ENCODE data around the gene CDPF1.

CDPF1 gene

DNA sequence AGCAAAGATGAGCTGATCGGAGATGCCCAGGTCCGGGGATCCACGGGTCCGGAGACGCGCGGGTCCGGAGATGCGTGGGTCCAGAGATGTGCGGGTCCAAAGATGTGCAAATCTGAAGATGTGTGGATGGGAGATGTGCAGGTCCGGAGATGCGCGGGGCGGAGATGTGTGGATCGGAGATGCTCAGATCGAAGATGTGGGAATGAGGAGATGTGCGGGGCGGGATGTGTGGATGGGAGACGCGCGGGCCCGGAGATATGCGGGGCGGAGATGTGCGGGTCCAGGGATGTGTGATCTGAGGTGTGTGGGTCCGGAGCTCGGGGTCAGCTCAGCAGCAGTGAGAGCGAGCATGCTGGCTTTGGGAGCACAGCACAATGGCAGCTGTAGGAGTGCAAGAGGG is 35.5 kb downstream of the CDPF1 start:
- TF ChIP-seq ZFX (IDR thresholded peaks at IDR 0.05): no peak
- TF ChIP-seq CTCF (conservative IDR thresholded peaks at IDR 0.05): no peak
- H3K27ac ChIP-seq: no peak overlapping the region

DNA sequence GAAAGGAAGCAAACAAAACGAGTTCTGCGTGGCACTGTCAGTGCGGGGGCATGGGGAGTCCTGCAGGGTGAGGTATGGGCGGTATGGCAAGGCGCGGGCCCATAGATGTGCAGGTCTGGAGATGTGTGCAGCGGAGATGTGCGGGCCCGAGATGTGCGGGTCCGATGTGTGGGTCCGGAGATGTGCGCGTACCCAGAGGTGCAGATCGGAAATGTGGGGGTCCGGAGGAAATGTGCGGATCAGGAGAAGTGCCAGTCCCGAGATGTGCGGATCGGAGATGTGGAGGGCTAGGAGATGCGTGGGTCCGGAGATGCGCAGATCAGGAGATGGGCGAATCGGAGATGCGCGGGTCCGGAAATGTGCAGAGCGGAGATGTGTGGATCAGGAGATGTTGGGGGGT is 35.9 kb downstream of the CDPF1 start:
- no peak for TF ChIP-seq ZFX (IDR thresholded peaks at IDR 0.05)
- TF ChIP-seq CTCF (conservative IDR thresholded peaks at IDR 0.05): no peak
- H3K27ac ChIP-seq: no peak overlapping the region

- H3K27ac ChIP-seq: no peak overlapping the region
- no peak for TF ChIP-seq ZFX (IDR thresholded peaks at IDR 0.05)
- no peak for TF ChIP-seq CTCF (conservative IDR thresholded peaks at IDR 0.05)
Measured at GRCh38 chr22:46213052-46213451, 37.0 kb downstream of the CDPF1 start.

DNA sequence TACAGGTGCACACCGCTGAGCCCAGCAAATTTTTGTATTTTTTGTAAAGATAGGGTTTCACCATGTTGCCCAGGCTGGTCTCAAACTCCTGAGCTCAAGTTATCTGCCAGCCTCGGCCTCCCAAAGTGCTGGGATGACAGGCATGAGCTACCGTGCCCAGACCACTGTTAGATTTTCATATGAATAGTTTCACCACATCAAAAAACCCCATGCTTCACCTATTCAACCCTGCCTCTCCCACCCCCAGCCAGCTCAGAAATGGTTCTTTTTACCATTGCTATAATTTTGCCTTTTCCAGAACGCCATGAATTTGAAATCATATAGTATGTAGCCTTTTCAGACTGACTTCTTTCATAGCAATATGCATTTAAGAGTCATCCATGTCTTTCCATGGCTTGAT is 37.9 kb downstream of the CDPF1 start:
- H3K27ac ChIP-seq: no peak overlapping the region
- TF ChIP-seq ZFX (IDR thresholded peaks at IDR 0.05): no peak
- TF ChIP-seq CTCF (conservative IDR thresholded peaks at IDR 0.05): no peak

GRCh38 chr22:46209262-46209661 is 40.8 kb downstream of the CDPF1 start:
- H3K27ac ChIP-seq: no peak overlapping the region
- TF ChIP-seq CTCF (conservative IDR thresholded peaks at IDR 0.05) (no peak), ZFX (IDR thresholded peaks at IDR 0.05) (no peak)

- TF ChIP-seq CTCF (conservative IDR thresholded peaks at IDR 0.05) (no peak), ZFX (IDR thresholded peaks at IDR 0.05) (no peak)
- no peak overlapping the region for H3K27ac ChIP-seq
Measured at GRCh38 chr22:46203601-46203980, 46.5 kb downstream of the CDPF1 start.

DNA sequence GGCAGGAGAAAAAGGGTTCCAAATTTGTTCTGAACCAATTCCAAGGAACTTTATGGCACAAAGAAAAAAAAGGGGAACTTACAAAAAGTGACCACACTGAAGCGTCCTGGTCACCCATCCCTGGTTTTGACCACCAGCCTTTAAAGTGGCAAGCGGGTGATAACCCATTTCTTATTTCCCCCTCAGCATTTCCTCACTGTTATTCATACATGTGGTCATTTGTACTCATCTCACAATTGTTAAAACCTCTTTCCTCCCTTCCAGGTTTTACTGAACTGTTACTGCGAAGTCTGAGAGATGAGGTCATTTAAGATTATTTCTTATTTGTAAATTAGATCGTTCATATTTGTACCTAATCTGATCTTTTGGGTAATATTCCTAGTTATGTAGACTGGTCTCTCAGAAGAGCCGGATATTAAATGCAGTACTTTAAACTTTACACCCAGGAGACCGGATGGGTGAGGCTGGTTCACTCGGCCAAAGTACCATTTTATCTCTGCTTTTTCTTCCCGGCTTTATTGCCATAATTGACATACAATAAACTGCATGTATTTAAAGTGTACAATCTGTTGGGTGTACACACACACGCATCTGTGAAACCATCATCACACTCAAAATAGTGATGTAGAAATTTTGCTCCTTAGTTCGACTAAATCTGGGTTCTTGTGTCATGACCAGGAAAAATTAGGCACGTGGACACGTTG is 47.0 kb downstream of the CDPF1 start:
- TF ChIP-seq ZFX (IDR thresholded peaks at IDR 0.05) (no peak), CTCF (conservative IDR thresholded peaks at IDR 0.05) (no peak)
- H3K27ac ChIP-seq: no peak overlapping the region
